Liver (tissue), 9 donors: ENCODE data around the gene IGSF22. TPM values are rescaled to one million over a fixed set of nuclear protein-coding genes. Genes with fewer than 3 reads are reported as not detected.

Experiments
- DNase-seq: peaks from one replicate; pipeline ENCODE4 v3.0.0-alpha.2; 2017; ENCODE audit warnings: low spot score
- H3K27ac ChIP-seq, 2 donors: one replicate each; pipeline ENCODE4 v1.7.0; 2013; ENCODE audit warnings: inconsistent platforms in 2 of 2, low read length in 2 of 2, control low read depth in 1 of 2, low read depth in 1 of 2, mild to moderate bottlenecking in 1 of 2
- H3K27me3 ChIP-seq, 4 donors: one replicate each; pipeline versions ENCODE4 v1.6.1 to v1.7.0; 2013; ENCODE audit warnings: low read length in 3 of 4, inconsistent platforms in 1 of 4, mild to moderate bottlenecking in 1 of 4, moderate library complexity in 1 of 4; ENCODE audit not compliant: control insufficient read depth in 4 of 4, insufficient read depth in 4 of 4
- H3K36me3 ChIP-seq, 4 donors: one replicate each; pipeline versions ENCODE4 v1.6.1 to v1.7.0; 2013; ENCODE audit warnings: low read length in 3 of 4, mild to moderate bottlenecking in 3 of 4, low read depth in 1 of 4, moderate library complexity in 1 of 4; ENCODE audit not compliant: control insufficient read depth in 4 of 4, insufficient read depth in 3 of 4
- H3K4me1 ChIP-seq, 4 donors: one replicate each; pipeline versions ENCODE4 v1.6.1 to v1.7.0; 2013; ENCODE audit warnings: low read length in 3 of 4, mild to moderate bottlenecking in 3 of 4, moderate library complexity in 1 of 4; ENCODE audit not compliant: control insufficient read depth in 4 of 4, insufficient read depth in 4 of 4
- H3K4me3 ChIP-seq, 3 donors: one replicate each; pipeline versions ENCODE4 v1.6.1 to v1.7.0; 2013; ENCODE audit warnings: low read length in 3 of 3, control low read depth in 1 of 3, low read depth in 1 of 3, mild to moderate bottlenecking in 1 of 3
- H3K9ac ChIP-seq, 2 donors: one replicate each; pipeline ENCODE4 v1.7.0; 2013; ENCODE audit warnings: low read length in 2 of 2, mild to moderate bottlenecking in 2 of 2, moderate library complexity in 2 of 2, control low read depth in 1 of 2, low read depth in 1 of 2
- H3K9me3 ChIP-seq, 4 donors: one replicate each; pipeline versions ENCODE4 v1.6.1 to v1.7.0; 2013; ENCODE audit warnings: low read length in 3 of 4; ENCODE audit not compliant: control insufficient read depth in 4 of 4
- ATF3 ChIP-seq: IDR thresholded peaks from 2 replicates; pipeline ENCODE4 v1.6.1; 2016; ENCODE audit warnings: antibody characterized with exemption
- CTCF ChIP-seq: fragments of 150-350 bp; IDR thresholded peaks from 2 replicates; pipeline ENCODE4 v1.5.1; 2017; ENCODE audit warnings: improper control_type of control experiment, low read depth, low read length; ENCODE audit not compliant: missing input control
- EGR1 ChIP-seq, 2 donors: IDR thresholded peaks; 2 replicates each; pipeline ENCODE4 v1.6.1; 2016 to 2018; ENCODE audit warnings: antibody characterized with exemption in 2 of 2, low read depth in 2 of 2
- FOXA1 ChIP-seq: IDR thresholded peaks from 2 replicates; pipeline ENCODE4 v1.6.1; 2016; ENCODE audit warnings: antibody characterized with exemption
- FOXA2 ChIP-seq: IDR thresholded peaks from 2 replicates; pipeline ENCODE4 v1.6.1; 2016; ENCODE audit warnings: antibody characterized with exemption
- GABPA ChIP-seq, 2 donors: IDR thresholded peaks in 1 of 2; conservative IDR thresholded peaks in 1 of 2; 2 replicates each; pipeline ENCODE4 v1.6.1; 2016; ENCODE audit warnings: antibody characterized with exemption in 2 of 2, mild to moderate bottlenecking in 1 of 2, moderate library complexity in 1 of 2
- HNF4A ChIP-seq, 2 donors: conservative IDR thresholded peaks; 2 replicates each; pipeline ENCODE4 v1.6.1; 2016; ENCODE audit warnings: antibody characterized with exemption in 2 of 2, mild to moderate bottlenecking in 2 of 2
- HNF4G ChIP-seq: IDR thresholded peaks from 2 replicates; pipeline ENCODE4 v1.6.1; 2016; ENCODE audit warnings: antibody characterized with exemption
- JUND ChIP-seq, 2 donors: IDR thresholded peaks; 2 replicates each; pipeline ENCODE4 v1.6.1; 2016; ENCODE audit warnings: antibody characterized with exemption in 2 of 2
- MAX ChIP-seq: IDR thresholded peaks from 2 replicates; pipeline ENCODE4 v1.6.1; 2016; ENCODE audit warnings: antibody characterized with exemption
- NR2F2 ChIP-seq: IDR thresholded peaks from 2 replicates; pipeline ENCODE4 v1.6.1; 2016; ENCODE audit warnings: antibody characterized with exemption
- RAD21 ChIP-seq, 2 donors: IDR thresholded peaks; 2 replicates each; pipeline ENCODE4 v1.6.1; 2016; ENCODE audit warnings: antibody characterized with exemption in 2 of 2, mild to moderate bottlenecking in 2 of 2
- REST ChIP-seq: IDR thresholded peaks from 2 replicates; pipeline ENCODE4 v1.6.1; 2016; ENCODE audit warnings: antibody characterized with exemption, mild to moderate bottlenecking
- RXRA ChIP-seq, 2 donors: IDR thresholded peaks; 2 replicates each; pipeline ENCODE4 v1.6.1; 2017 to 2018; ENCODE audit warnings: antibody characterized with exemption in 2 of 2, mild to moderate bottlenecking in 1 of 2
- SP1 ChIP-seq: IDR thresholded peaks from 2 replicates; pipeline ENCODE4 v1.6.1; 2018; ENCODE audit warnings: antibody characterized with exemption, mild to moderate bottlenecking
- TAF1 ChIP-seq: conservative IDR thresholded peaks from 2 replicates; pipeline ENCODE4 v1.6.1; 2016; ENCODE audit warnings: antibody characterized with exemption, mild to moderate bottlenecking
- YY1 ChIP-seq: IDR thresholded peaks from 2 replicates; pipeline ENCODE4 v1.6.1; 2016; ENCODE audit warnings: antibody characterized with exemption, mild to moderate bottlenecking
- ZBTB33 ChIP-seq: IDR thresholded peaks from 2 replicates; pipeline ENCODE4 v1.6.1; 2016; ENCODE audit warnings: antibody characterized with exemption
- WGBS: extraction: QIAGEN DNeasy Blood & Tissue Kit; methylation state at CpG from one replicate; pipeline ENCODE4 v1.1.7; 2013; 5-methylcytosine and 5-hydroxymethylcytosine counted together
- polyA plus RNA-seq, 2 donors: library from polyadenylated mRNA; stranded (reverse) in 1 of 2; unstranded in 1 of 2; fragments of 200-250 nt in 1 of 2; fragments of >200 nt in 1 of 2; fragmentation: Nextera tagmentation in 1 of 2; extraction: Ambion mirVana in 1 of 2; gene quantifications; one replicate each; pipeline versions ENCODE4 v1.2.1 to v1.2.3, GENCODE V29; 2013 to 2015
- total RNA-seq, 2 donors: library from RNA; depleted of rRNA; stranded (reverse); fragments of >200 nt; gene quantifications; one replicate each; pipeline ENCODE4 v1.2.3, GENCODE V29; 2014
- donor health status: healthy.
- donor health status: healthy.
- donor health status: healthy.
- donor health status: healthy.
- donor health status: healthy.

Gene IGSF22
- total and polyA plus RNA-seq, 4 donors: 0.12 to 0.26 TPM; not detected in 2

- H3K27ac ChIP-seq: no peak overlapping the region
- TF ChIP-seq JUND (IDR thresholded peaks at IDR 0.05) (no peak), FOXA1 (no peak), REST (no peak), RXRA (IDR thresholded peaks at IDR 0.05) (no peak), RAD21 (IDR thresholded peaks at IDR 0.05) (no peak), MAX (no peak), TAF1 (no peak), CTCF (no peak), YY1 (no peak), SP1 (no peak), HNF4G (no peak), NR2F2 (no peak), ATF3 (no peak), EGR1 (IDR thresholded peaks at IDR 0.05; ENCODE audit: low read depth in 2 of 2) (no peak), HNF4A (conservative IDR thresholded peaks at IDR 0.05) (no peak), ZBTB33 (no peak), GABPA (IDR thresholded peaks at IDR 0.05 in 1 of 2, conservative IDR thresholded peaks at IDR 0.05 in 1 of 2) (no peak), FOXA2 (no peak)
- no peaks in the 10 kb centered on the region for H3K36me3 ChIP-seq
- no peak overlapping the region for H3K9ac ChIP-seq
- H3K9me3 ChIP-seq: no peaks in the 10 kb centered on the region
- H3K4me3 ChIP-seq: no peak overlapping the region
- H3K4me1 ChIP-seq: no peaks in the 10 kb centered on the region
- DNase-seq: no peak
- WGBS: 83% methylated on average over 6 of the region's 6 CpGs
- no peaks in the 10 kb centered on the region for H3K27me3 ChIP-seq
Observed at GRCh38 chr11:18745251-18745650, 19.3 kb upstream of the IGSF22 start.
